Measurements from ENCODE around the gene CHD5.

The CHD5 gene

DNA sequence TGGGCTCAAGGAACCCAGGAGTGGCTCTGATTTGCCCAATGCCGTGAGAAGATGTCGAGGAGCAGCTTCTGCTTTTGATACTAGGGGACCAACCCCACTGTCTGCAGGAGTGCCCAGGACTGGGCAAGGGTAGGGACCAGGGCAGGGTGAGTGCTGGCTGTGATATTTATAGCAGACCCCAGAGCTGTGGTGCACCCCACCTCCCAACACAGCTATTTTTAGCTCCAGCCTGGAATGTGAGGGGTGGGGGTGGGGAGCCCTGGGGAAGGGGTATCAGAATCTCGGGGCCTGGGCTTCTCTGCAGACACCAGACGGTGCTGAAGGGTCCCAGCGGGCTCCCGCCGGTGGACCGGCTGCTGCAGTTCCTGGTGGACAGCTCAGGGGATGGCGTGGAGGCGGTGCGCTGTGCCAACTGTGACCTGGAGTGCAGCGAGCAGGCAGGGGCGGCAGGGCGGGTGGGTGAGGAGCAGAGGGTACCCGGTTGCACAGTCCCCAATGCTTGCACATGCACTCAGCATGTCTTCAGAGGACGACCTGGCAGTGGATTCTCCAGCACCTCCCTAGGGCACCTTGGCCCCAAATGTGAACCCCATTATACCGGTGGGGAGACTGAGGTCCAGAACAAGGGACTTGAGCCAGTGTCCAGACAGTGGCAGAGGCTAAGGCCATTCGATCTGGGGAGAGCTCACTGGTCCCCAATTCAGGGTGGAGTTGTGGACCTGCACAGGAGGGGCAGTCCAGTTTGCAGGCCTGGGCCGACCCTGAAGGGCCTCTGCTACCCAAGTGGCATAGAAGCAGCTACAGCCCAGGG is 27.2 kb upstream of the CHD5 start:
- no peaks in the 10 kb centered on the region for H4K20me1 ChIP-seq (ENCODE audit: insufficient read depth, low read length)
- no peak overlapping the region for H3K4me3 ChIP-seq (ENCODE audit: low read length)

GRCh38 chr1:6206520-6206855 is 26.4 kb upstream of the CHD5 start:
- Histone ChIP-seq H3K4me3 (ENCODE audit: low read length) (peak overlapping the region; percentile 67), H3K27me3 (replicated peaks; ENCODE audit: insufficient read depth, low read length) (peaks cover 23% of the 10 kb centered on the region), H3K4me2 (ENCODE audit: low read depth, low read length) (peak overlapping the region; percentile 65; the same call in 1 of the 2 replicates), H3K27ac (ENCODE audit: low read length) (no peak overlapping the region), H3F3A (ENCODE audit: insufficient read depth, low read length) (no peaks in the 10 kb centered on the region), H4K20me1 (ENCODE audit: insufficient read depth, low read length) (no peaks in the 10 kb centered on the region), H3K36me3 (replicated peaks; ENCODE audit: insufficient read depth, low read length) (no peaks in the 10 kb centered on the region), H3K9me2 (replicated peaks; ENCODE audit: insufficient read depth, low read length) (no peaks in the 10 kb centered on the region), H3K9ac (ENCODE audit: low read length) (no peak overlapping the region; the same call in 1 of the 2 replicates), H2AFZ (ENCODE audit: low read length) (peak overlapping the region; percentile 78; the same call in 1 of the 2 replicates), H3K4me1 (ENCODE audit: low read length) (no peaks in the 10 kb centered on the region), H3K9me3 (replicated peaks; ENCODE audit: insufficient read depth, low read length) (no peaks in the 10 kb centered on the region), H3K79me2 (ENCODE audit: low read length) (no peaks in the 10 kb centered on the region)
- DNase-seq = no peak
- TF ChIP-seq, protein P1, sequence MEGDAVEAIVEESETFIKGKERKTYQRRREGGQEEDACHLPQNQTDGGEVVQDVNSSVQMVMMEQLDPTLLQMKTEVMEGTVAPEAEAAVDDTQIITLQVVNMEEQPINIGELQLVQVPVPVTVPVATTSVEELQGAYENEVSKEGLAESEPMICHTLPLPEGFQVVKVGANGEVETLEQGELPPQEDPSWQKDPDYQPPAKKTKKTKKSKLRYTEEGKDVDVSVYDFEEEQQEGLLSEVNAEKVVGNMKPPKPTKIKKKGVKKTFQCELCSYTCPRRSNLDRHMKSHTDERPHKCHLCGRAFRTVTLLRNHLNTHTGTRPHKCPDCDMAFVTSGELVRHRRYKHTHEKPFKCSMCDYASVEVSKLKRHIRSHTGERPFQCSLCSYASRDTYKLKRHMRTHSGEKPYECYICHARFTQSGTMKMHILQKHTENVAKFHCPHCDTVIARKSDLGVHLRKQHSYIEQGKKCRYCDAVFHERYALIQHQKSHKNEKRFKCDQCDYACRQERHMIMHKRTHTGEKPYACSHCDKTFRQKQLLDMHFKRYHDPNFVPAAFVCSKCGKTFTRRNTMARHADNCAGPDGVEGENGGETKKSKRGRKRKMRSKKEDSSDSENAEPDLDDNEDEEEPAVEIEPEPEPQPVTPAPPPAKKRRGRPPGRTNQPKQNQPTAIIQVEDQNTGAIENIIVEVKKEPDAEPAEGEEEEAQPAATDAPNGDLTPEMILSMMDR (IDR thresholded peaks at IDR 0.05; ENCODE audit: low read length) = no peak
- TF ChIP-seq EZH2 (optimal IDR thresholded peaks at IDR 0.05; ENCODE audit: low read depth, low read length) = no peak
- TF ChIP-seq EZH2phosphoT487 (IDR thresholded peaks at IDR 0.05; ENCODE audit: low read length) = no peak

More for the DNA sequence above, 27.2 kb upstream of the CHD5 start:
- no peak overlapping the region for H3K4me2 ChIP-seq (ENCODE audit: low read depth, low read length)
- H2AFZ ChIP-seq (ENCODE audit: low read length) = no peak overlapping the region
- H3K9ac ChIP-seq (ENCODE audit: low read length) = no peak overlapping the region
- H3K4me1 ChIP-seq (ENCODE audit: low read length) = no peaks in the 10 kb centered on the region
- no peak overlapping the region for H3K27ac ChIP-seq (ENCODE audit: low read length)
- no peak for TF ChIP-seq EZH2 (optimal IDR thresholded peaks at IDR 0.05; ENCODE audit: low read depth, low read length)
- TF ChIP-seq EZH2phosphoT487 (IDR thresholded peaks at IDR 0.05; ENCODE audit: low read length) = no peak
- TF ChIP-seq, protein P1 (IDR thresholded peaks at IDR 0.05; ENCODE audit: low read length) = no peak
- H3K9me3 ChIP-seq (replicated peaks; ENCODE audit: insufficient read depth, low read length) = no peaks in the 10 kb centered on the region
- peaks cover 28% of the 10 kb centered on the region for H3K27me3 ChIP-seq (replicated peaks; ENCODE audit: insufficient read depth, low read length)
- H3F3A ChIP-seq (ENCODE audit: insufficient read depth, low read length) = no peaks in the 10 kb centered on the region
- H3K79me2 ChIP-seq (ENCODE audit: low read length) = no peaks in the 10 kb centered on the region
- no peaks in the 10 kb centered on the region for H3K9me2 ChIP-seq (replicated peaks; ENCODE audit: insufficient read depth, low read length)
- no peak for DNase-seq
- H3K36me3 ChIP-seq (replicated peaks; ENCODE audit: insufficient read depth, low read length) = no peaks in the 10 kb centered on the region

- peaks cover 23% of the 10 kb centered on the region for H3K27me3 ChIP-seq (replicated peaks; ENCODE audit: insufficient read depth, low read length)
- no peaks in the 10 kb centered on the region for H3K9me3 ChIP-seq (replicated peaks; ENCODE audit: insufficient read depth, low read length)
- TF ChIP-seq EZH2phosphoT487 (IDR thresholded peaks at IDR 0.05; ENCODE audit: low read length) = no peak
- H3F3A ChIP-seq (ENCODE audit: insufficient read depth, low read length) = no peaks in the 10 kb centered on the region
- no peaks in the 10 kb centered on the region for H3K79me2 ChIP-seq (ENCODE audit: low read length)
- H3K4me3 ChIP-seq (ENCODE audit: low read length) = peak within 1 kb of the TSS; percentile 67
- H3K36me3 ChIP-seq (replicated peaks; ENCODE audit: insufficient read depth, low read length) = no peaks in the 10 kb centered on the region
- H4K20me1 ChIP-seq (ENCODE audit: insufficient read depth, low read length) = no peaks in the 10 kb centered on the region
- H3K27ac ChIP-seq (ENCODE audit: low read length) = no peak within 1 kb of the TSS; the same call in 1 of the 2 replicates
- peak within 1 kb of the TSS; percentile 52; the same call in 1 of the 2 replicates for H3K9ac ChIP-seq (ENCODE audit: low read length)
- peak within 1 kb of the TSS; percentile 78 for H2AFZ ChIP-seq (ENCODE audit: low read length)
- peak; percentile 65 for DNase-seq
- no peaks in the 10 kb centered on the region for H3K4me1 ChIP-seq (ENCODE audit: low read length)
- H3K9me2 ChIP-seq (replicated peaks; ENCODE audit: insufficient read depth, low read length) = no peaks in the 10 kb centered on the region
- H3K4me2 ChIP-seq (ENCODE audit: low read depth, low read length) = peak within 1 kb of the TSS; percentile 65
Measured at GRCh38 chr1:6205849-6206519, 25.9 kb upstream of the CHD5 start, which contains the start of gene RNF207. Gene RNF207 (plus strand): TSS chr1:6206119. CDS start chr1:6206536, 417 bp downstream.

Measured in MM.1S (cell line).